Osteoblast (primary cell): ENCODE data around the gene OR52I2. TPM values are rescaled to one million over a fixed set of nuclear protein-coding genes. Genes with fewer than 3 reads are reported as not detected.

Source experiments
- DNase-seq: peaks from one replicate; pipeline ENCODE4 v3.0.0; 2011; ENCODE audit warnings: low spot score, mixed read lengths; ENCODE audit not compliant: insufficient read length; ENCODE audit errors: missing footprints
- H2AFZ ChIP-seq: 2 replicates; pipeline ENCODE4 v1.6.0; 2011; ENCODE audit warnings: mild to moderate bottlenecking, low read length
- H3K27ac ChIP-seq: 2 replicates; pipeline ENCODE4 v1.5.1; 2011; ENCODE audit warnings: mild to moderate bottlenecking, low read depth, low read length, moderate library complexity
- H3K27me3 ChIP-seq: 2 replicates; pipeline ENCODE4 v1.6.0; 2012; ENCODE audit warnings: mild to moderate bottlenecking, control low read depth, inconsistent platforms, low read length, moderate library complexity; ENCODE audit not compliant: insufficient read depth
- H3K36me3 ChIP-seq: 2 replicates; pipeline ENCODE4 v1.5.1; 2011; ENCODE audit warnings: mild to moderate bottlenecking, low read length, control low read depth, moderate library complexity; ENCODE audit not compliant: insufficient read depth
- H3K4me1 ChIP-seq: 2 replicates; pipeline ENCODE4 v1.5.1; 2011; ENCODE audit warnings: mild to moderate bottlenecking, low read length, control low read depth, moderate library complexity; ENCODE audit not compliant: insufficient read depth
- H3K4me2 ChIP-seq: 2 replicates; pipeline ENCODE4 v1.6.0; 2011; ENCODE audit warnings: mild to moderate bottlenecking, low read length; ENCODE audit not compliant: insufficient read depth
- H3K4me3 ChIP-seq: fragments of 200-600 bp; sonication (generic); 3 replicates; pipeline ENCODE4 v1.5.1; 2012; ENCODE audit warnings: mild to moderate bottlenecking, low read length, inconsistent platforms; ENCODE audit not compliant: insufficient read depth
- H3K79me2 ChIP-seq: 2 replicates; pipeline ENCODE4 v1.6.0; 2012; ENCODE audit warnings: mild to moderate bottlenecking, low read length, control low read depth, inconsistent platforms; ENCODE audit not compliant: insufficient read depth
- H3K9me3 ChIP-seq: 2 replicates; pipeline ENCODE4 v1.5.1; 2011; ENCODE audit warnings: low read depth, low read length, control low read depth
- H4K20me1 ChIP-seq: 2 replicates; pipeline ENCODE4 v1.6.0; 2012; ENCODE audit warnings: mild to moderate bottlenecking, low read length, control low read depth; ENCODE audit not compliant: insufficient read depth
- total RNA-seq: library from RNA; depleted of rRNA; stranded (reverse); fragments of >200 nt; gene quantifications from 2 replicates; pipeline ENCODE4 v1.2.3, GENCODE V29; 2012
- TF ChIP-seq, protein P1 (sequence below): IDR thresholded peaks from 2 replicates; pipeline ENCODE4 v1.5.1; 2011; ENCODE audit warnings: mild to moderate bottlenecking, low read depth, low read length, moderate library complexity; ENCODE audit errors: extremely low read depth

The OR52I2 gene
- total RNA-seq, 1 donor, result not detected

DNA sequence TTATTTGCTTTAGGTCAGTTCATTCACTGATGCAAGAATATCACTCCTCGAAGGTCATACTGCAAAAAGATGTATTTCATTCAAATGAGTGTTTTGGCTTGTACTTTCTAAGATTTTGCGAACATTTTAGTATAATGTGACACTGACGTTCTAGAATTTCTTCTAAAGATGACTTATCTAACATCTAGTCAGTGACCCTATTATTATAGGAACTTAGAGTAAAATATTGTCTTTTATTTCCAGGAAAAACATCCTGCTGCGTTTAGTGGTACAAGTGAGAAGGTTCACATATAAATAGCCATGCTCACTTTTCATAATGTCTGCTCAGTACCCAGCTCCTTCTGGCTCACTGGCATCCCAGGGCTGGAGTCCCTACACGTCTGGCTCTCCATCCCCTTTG is 36.7 kb upstream of the OR52I2 start, which contains the start of gene OR52M1:
TSS of gene OR52M1 (plus strand) at position 301 of the 400 bp plus-strand sequence. CDS start at position 301, 0 bp downstream.
- no peak within 1 kb of the TSS for H2AFZ ChIP-seq
- no peak within 1 kb of the TSS for H3K4me2 ChIP-seq
- H3K27me3 ChIP-seq, result no peaks in the 10 kb centered on the region
- TF ChIP-seq, protein P1, sequence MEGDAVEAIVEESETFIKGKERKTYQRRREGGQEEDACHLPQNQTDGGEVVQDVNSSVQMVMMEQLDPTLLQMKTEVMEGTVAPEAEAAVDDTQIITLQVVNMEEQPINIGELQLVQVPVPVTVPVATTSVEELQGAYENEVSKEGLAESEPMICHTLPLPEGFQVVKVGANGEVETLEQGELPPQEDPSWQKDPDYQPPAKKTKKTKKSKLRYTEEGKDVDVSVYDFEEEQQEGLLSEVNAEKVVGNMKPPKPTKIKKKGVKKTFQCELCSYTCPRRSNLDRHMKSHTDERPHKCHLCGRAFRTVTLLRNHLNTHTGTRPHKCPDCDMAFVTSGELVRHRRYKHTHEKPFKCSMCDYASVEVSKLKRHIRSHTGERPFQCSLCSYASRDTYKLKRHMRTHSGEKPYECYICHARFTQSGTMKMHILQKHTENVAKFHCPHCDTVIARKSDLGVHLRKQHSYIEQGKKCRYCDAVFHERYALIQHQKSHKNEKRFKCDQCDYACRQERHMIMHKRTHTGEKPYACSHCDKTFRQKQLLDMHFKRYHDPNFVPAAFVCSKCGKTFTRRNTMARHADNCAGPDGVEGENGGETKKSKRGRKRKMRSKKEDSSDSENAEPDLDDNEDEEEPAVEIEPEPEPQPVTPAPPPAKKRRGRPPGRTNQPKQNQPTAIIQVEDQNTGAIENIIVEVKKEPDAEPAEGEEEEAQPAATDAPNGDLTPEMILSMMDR, result no peak
- H3K27ac ChIP-seq, result no peak within 1 kb of the TSS
- no peaks in the 10 kb centered on the region for H3K4me1 ChIP-seq
- no peaks in the 10 kb centered on the region for H3K9me3 ChIP-seq
- H4K20me1 ChIP-seq, result no peaks in the 10 kb centered on the region
- no peaks in the 10 kb centered on the region for H3K36me3 ChIP-seq
- H3K79me2 ChIP-seq, result no peaks in the 10 kb centered on the region
- no peak within 1 kb of the TSS for H3K4me3 ChIP-seq
- DNase-seq, result no peak

DNA sequence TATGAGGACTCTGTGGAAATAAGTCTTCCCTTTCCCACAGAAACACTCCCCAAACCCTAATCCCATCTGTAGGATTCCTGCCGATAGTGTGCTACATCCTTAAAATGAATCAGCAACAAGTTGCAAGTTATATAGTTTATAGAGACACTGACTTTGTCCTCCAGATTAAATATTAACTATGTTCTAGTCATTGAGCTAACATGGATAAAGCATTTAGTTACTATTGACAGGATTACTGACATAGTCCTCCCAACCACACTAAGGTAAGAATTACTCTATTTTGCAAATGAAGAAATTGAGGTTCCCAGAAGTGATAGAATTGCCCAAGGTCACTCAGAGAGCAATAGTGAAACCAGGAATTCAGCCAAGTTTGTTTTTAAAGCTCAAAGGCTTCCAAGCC is 34.7 kb upstream of the OR52I2 start:
- peak; percentile 6 for DNase-seq
- TF ChIP-seq, protein P1, result no peak
- H3K36me3 ChIP-seq, result no peaks in the 10 kb centered on the region

DNA sequence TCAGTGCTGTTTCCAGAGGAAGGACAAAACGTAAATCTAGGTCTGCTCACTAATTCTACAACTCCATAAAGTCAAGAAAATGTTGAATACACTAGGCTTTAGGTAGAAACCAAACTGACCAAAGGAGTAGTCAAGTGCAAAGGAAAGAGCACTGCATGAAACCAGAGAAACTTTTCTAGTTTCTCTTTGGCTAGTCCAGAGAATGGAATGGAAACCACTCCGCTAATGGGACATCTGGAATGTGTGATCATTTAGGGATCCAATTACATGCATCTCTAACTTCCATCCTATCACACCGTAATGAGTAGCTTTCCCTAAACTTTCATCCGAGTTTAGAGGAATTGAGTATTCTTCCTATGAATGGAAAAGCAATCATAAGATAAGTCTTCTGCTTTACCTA is 34.1 kb upstream of the OR52I2 start:
- TF ChIP-seq, protein P1, result no peak
- Histone ChIP-seq H3K9me3 (no peaks in the 10 kb centered on the region), H3K4me3 (no peak overlapping the region), H2AFZ (no peak overlapping the region), H4K20me1 (no peaks in the 10 kb centered on the region), H3K36me3 (no peaks in the 10 kb centered on the region), H3K4me2 (no peak overlapping the region), H3K27me3 (no peaks in the 10 kb centered on the region), H3K79me2 (no peaks in the 10 kb centered on the region), H3K27ac (no peak overlapping the region), H3K4me1 (no peaks in the 10 kb centered on the region)
- DNase-seq, result no peak

More for the DNA sequence above, 34.7 kb upstream of the OR52I2 start:
- no peaks in the 10 kb centered on the region for H4K20me1 ChIP-seq
- no peak overlapping the region for H3K27ac ChIP-seq
- H3K4me2 ChIP-seq, result no peak overlapping the region
- H3K4me1 ChIP-seq, result no peaks in the 10 kb centered on the region
- no peaks in the 10 kb centered on the region for H3K9me3 ChIP-seq
- H2AFZ ChIP-seq, result no peak overlapping the region
- no peak overlapping the region for H3K4me3 ChIP-seq
- no peaks in the 10 kb centered on the region for H3K79me2 ChIP-seq
- no peaks in the 10 kb centered on the region for H3K27me3 ChIP-seq

DNA sequence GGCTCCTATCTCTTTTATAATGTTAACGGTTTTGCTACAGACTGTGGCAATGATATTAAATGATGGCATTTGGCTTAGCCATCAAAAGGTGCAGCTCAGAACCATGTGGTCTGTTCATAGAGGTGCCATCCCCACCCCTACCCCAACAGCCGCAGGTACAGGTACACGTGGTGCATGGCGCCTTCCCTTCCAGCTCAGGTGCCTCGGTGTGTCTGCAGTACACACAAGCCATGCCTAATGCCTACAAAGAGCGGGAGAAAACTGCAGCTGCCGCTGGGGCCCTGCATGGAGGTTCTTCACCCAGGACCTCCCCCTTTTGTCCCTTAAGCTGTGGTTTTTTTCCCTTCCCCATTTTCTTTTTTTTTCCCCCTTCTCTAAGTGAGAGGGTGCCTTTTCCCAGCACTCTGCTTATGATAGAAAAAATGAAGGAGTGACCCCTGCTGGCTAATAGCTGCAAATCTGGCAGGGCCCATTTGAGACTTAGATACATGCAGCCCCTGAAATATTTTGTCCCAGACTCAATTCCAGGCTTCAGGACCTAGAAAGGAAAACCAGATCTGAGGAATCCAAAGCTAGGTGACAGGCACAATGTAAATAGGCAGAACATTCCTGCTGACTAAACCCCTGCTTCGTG is 30.1 kb upstream of the OR52I2 start:
- peak; percentile 22 for DNase-seq
- H3K79me2 ChIP-seq, result no peaks in the 10 kb centered on the region
- H3K4me1 ChIP-seq, result no peaks in the 10 kb centered on the region
- H3K27me3 ChIP-seq, result no peaks in the 10 kb centered on the region
- H3K9me3 ChIP-seq, result no peaks in the 10 kb centered on the region
- H2AFZ ChIP-seq, result no peak overlapping the region
- no peaks in the 10 kb centered on the region for H4K20me1 ChIP-seq
- TF ChIP-seq, protein P1, result peak; percentile 37
- H3K4me2 ChIP-seq, result no peak overlapping the region
- H3K4me3 ChIP-seq, result no peak overlapping the region
- no peaks in the 10 kb centered on the region for H3K36me3 ChIP-seq
- no peak overlapping the region for H3K27ac ChIP-seq
